ENCODE measurements around the gene XYLT1.
"Not testable (repeated sequence)": the region's sequence is repeated elsewhere in the genome, so short reads cannot be mapped to it uniquely, and the experiment has no call there.

Gene XYLT1

DNA sequence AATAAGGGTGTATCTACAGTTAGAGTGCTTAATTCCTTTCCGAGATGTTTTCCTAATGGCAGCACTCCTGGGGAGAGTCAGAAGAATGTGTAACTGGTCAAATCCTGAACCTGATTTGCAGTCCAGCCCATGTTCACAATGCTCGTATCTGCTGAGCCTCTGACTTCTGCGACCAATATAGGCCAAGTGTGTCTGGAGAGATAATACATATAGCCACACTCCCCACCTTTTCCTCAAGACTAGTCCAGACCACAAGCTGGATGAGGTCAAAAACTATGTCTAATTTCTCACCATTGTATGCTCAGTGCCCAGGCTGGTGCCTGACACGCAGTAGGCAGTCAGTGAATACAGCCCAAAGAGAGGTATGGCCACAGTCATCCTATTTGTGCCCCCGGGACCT is 58.0 kb downstream of the XYLT1 start:
- no peak for DNase-seq
- Histone ChIP-seq H3K4me3 (ENCODE audit: low read depth, low read length) (no peak overlapping the region), H3K27ac (no peak overlapping the region), H3K36me3 (replicated peaks) (no peaks in the 10 kb centered on the region), H3K27me3 (replicated peaks) (no peaks in the 10 kb centered on the region)
- in situ Hi-C loops (cut with HindIII; ENCODE audit: low pct_ligation_motif_present, low sequenced_read_pairs) = no loop called here
- TF ChIP-seq, protein P1, sequence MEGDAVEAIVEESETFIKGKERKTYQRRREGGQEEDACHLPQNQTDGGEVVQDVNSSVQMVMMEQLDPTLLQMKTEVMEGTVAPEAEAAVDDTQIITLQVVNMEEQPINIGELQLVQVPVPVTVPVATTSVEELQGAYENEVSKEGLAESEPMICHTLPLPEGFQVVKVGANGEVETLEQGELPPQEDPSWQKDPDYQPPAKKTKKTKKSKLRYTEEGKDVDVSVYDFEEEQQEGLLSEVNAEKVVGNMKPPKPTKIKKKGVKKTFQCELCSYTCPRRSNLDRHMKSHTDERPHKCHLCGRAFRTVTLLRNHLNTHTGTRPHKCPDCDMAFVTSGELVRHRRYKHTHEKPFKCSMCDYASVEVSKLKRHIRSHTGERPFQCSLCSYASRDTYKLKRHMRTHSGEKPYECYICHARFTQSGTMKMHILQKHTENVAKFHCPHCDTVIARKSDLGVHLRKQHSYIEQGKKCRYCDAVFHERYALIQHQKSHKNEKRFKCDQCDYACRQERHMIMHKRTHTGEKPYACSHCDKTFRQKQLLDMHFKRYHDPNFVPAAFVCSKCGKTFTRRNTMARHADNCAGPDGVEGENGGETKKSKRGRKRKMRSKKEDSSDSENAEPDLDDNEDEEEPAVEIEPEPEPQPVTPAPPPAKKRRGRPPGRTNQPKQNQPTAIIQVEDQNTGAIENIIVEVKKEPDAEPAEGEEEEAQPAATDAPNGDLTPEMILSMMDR (IDR thresholded peaks at IDR 0.05; ENCODE audit: low read depth, low read length, missing control alignments) = no peak

DNA sequence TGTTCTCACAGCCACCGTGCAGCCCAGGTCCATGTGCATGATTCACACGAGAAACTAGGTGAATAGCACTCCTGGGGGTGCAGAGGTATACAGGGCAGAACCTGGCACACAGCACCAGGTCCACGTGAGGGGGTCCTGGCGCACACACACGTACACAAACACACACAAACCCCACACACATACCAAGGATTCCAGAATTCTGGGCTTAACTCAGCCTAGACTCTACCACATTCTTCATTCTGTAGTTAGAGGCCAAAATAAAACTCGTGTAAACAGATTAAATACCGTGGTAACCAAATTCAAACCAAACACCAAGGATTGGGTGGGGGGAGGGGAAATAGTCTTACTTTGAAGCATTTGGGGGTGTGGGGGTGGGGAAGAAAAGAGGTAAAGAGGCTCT is 58.5 kb downstream of the XYLT1 start:
- in situ Hi-C loops (cut with HindIII; ENCODE audit: low pct_ligation_motif_present, low sequenced_read_pairs) = no loop called here
- Histone ChIP-seq H3K27ac (no peak overlapping the region), H3K4me3 (ENCODE audit: low read depth, low read length) (no peak overlapping the region), H3K27me3 (replicated peaks) (no peaks in the 10 kb centered on the region), H3K36me3 (replicated peaks) (no peaks in the 10 kb centered on the region)
- DNase-seq = no peak
- TF ChIP-seq, protein P1 (IDR thresholded peaks at IDR 0.05; ENCODE audit: low read depth, low read length, missing control alignments) = no peak

DNA sequence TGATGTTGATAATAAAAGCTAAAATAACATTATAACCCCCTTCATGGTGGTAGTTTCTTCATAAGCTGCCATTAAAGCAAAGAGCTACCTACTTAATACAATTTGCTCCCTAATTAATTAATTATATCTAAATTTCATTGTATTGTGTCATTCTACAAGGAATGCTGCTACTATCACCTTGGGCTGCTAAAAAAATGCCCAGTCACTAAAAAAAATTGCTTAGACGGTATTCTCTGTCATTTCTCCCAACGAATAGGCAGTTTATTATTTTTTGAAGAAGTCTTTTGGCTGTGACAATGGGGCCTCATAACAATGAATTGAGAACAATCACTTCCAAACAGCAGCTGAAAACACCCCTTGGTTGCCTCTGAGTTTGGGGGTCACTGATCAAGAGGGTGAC is 59.5 kb downstream of the XYLT1 start:
- H3K4me3 ChIP-seq (ENCODE audit: low read depth, low read length) = no peak overlapping the region
- no peaks in the 10 kb centered on the region for H3K36me3 ChIP-seq (replicated peaks)
- no peak for DNase-seq
- no peak overlapping the region for H3K27ac ChIP-seq
- no peaks in the 10 kb centered on the region for H3K27me3 ChIP-seq (replicated peaks)
- TF ChIP-seq, protein P1 (IDR thresholded peaks at IDR 0.05; ENCODE audit: low read depth, low read length, missing control alignments) = no peak
- in situ Hi-C loops (cut with HindIII; ENCODE audit: low pct_ligation_motif_present, low sequenced_read_pairs) = no loop called here

DNA sequence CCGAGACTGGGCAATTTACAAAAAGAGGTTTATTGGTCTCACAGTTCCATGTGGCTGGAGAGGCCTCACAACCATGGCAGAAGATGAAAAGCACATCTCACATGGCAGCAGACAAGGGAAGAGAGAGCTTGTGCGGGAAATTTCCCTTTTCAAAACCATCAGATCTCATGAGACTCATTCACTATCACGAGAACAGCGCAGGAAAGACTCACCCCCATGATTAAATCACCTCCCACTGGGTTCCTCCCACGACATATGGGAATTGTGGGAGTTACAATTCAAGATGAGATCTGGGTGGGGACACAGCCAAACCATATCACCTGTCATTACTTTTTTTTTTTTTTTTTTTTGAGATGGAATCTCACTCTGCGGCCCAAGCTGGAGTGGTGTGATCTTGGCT is 60.4 kb downstream of the XYLT1 start:
- in situ Hi-C loops (cut with HindIII; ENCODE audit: low pct_ligation_motif_present, low sequenced_read_pairs) = not testable (repeated sequence)

DNA sequence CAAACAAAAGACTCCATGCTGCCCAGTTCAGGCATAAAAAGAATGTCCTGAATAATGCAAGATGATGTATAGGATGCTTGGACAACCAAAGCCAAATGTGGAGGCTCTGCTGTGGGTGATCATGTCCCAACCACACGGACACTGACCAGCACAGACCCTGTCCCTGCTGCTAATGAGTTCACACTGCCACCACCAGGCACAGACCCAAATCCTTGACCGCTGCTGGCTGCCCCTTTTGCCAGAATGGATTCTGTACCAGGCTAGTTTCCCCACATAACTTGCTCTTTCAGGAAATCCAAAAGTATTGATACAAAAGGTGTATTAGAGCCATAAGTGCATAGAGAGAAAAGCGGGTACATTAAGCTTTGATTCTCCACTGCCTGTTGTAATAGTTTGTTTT is 60.9 kb downstream of the XYLT1 start:
- Histone ChIP-seq H3K4me3 (ENCODE audit: low read depth, low read length) (no peak overlapping the region), H3K36me3 (replicated peaks) (no peaks in the 10 kb centered on the region), H3K27ac (no peak overlapping the region), H3K27me3 (replicated peaks) (no peaks in the 10 kb centered on the region)
- TF ChIP-seq, protein P1 (IDR thresholded peaks at IDR 0.05; ENCODE audit: low read depth, low read length, missing control alignments) = no peak
- in situ Hi-C loops (cut with HindIII; ENCODE audit: low pct_ligation_motif_present, low sequenced_read_pairs) = no loop called here
- DNase-seq = no peak

More for the DNA sequence above, 60.4 kb downstream of the XYLT1 start:
- not testable (repeated sequence) for H3K27ac ChIP-seq; H3K27me3 ChIP-seq (replicated peaks); H3K36me3 ChIP-seq (replicated peaks); DNase-seq; H3K4me3 ChIP-seq (ENCODE audit: low read depth, low read length)

DNA sequence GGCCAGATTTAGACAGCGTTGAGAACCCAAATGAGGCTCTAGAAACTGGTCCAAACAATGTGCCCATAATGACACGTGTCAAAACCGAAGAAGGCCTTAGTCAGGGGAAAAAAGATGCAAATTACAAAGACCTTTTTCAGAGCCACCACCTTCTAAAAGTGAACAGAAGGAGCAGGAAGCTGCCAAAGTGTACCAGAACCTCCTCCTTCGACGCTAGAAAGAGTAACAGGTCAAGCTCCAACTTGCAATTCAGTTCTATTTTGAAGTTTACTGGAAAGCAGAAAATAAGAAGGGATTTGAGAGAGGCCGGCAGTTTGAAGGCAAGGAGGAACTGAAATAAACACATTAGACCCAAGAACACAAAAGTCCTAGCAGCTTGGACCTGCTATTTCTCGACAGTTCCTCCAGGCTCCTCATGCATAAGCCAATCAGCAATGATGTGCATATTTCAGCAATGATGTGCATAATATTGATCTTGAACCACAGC is 61.8 kb downstream of the XYLT1 start:
- TF ChIP-seq, protein P1 (IDR thresholded peaks at IDR 0.05; ENCODE audit: low read depth, low read length, missing control alignments) = no peak
- Histone ChIP-seq H3K27ac (no peak overlapping the region), H3K36me3 (replicated peaks) (no peaks in the 10 kb centered on the region), H3K4me3 (ENCODE audit: low read depth, low read length) (no peak overlapping the region), H3K27me3 (replicated peaks) (no peaks in the 10 kb centered on the region)
- in situ Hi-C loops (cut with HindIII; ENCODE audit: low pct_ligation_motif_present, low sequenced_read_pairs) = no loop called here
- DNase-seq = no peak

Measured in brain microvascular endothelial cell (primary cell).